ENCODE results near the gene RTN4RL2.

DNA sequence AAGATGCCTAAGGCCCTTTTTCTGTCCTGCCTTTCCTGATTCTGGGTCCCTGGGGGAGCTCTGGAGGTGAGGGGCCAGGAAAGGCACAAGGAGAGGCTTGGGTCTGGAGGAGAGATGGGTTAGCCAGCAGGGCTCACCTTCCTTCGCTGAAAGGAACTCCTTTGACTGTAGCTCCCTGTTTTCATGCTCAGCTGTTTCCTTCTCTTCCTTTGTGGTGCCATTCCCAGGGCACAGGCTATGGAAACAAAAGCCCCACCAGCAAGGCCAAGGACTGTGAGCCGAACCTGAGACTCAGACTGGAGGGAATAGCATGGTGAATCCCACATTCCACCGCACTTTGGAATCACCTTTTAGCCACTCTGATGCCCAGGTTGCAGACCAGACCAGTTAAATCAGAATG, 43.9 kb upstream of the RTN4RL2 start:
- TF ChIP-seq EZH2 (IDR thresholded peaks at IDR 0.05; ENCODE audit: low read depth), result no peak
- TF ChIP-seq, protein P1, sequence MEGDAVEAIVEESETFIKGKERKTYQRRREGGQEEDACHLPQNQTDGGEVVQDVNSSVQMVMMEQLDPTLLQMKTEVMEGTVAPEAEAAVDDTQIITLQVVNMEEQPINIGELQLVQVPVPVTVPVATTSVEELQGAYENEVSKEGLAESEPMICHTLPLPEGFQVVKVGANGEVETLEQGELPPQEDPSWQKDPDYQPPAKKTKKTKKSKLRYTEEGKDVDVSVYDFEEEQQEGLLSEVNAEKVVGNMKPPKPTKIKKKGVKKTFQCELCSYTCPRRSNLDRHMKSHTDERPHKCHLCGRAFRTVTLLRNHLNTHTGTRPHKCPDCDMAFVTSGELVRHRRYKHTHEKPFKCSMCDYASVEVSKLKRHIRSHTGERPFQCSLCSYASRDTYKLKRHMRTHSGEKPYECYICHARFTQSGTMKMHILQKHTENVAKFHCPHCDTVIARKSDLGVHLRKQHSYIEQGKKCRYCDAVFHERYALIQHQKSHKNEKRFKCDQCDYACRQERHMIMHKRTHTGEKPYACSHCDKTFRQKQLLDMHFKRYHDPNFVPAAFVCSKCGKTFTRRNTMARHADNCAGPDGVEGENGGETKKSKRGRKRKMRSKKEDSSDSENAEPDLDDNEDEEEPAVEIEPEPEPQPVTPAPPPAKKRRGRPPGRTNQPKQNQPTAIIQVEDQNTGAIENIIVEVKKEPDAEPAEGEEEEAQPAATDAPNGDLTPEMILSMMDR (conservative IDR thresholded peaks at IDR 0.05), result no peak

All from PC-9 (cell line).